Lung (tissue), 12 donors: ENCODE results near the gene USP28. TPM values are rescaled to one million over a fixed set of nuclear protein-coding genes. Genes with fewer than 3 reads are reported as not detected.
A peak's percentile ranks its signal among the peaks of the same experiment; 100 is the strongest.

Experiments
- ATAC-seq: fragments of 200-7000 bp; cut with Tn5 transposase; one replicate; pipeline ENCODE4 v1.9.1; 2020; ENCODE audit warnings: moderate number of reproducible peaks; ENCODE audit not compliant: insufficient read depth, low FRiP score
- DNase-seq, 3 donors: peaks; one replicate each; pipeline ENCODE4 v3.0.0-alpha.2; 2013 to 2017
- H3K27ac ChIP-seq, 2 donors: one replicate each; pipeline ENCODE4 v1.5.1; 2013; ENCODE audit warnings: mild to moderate bottlenecking in 2 of 2, moderate library complexity in 2 of 2, control low read depth in 1 of 2, inconsistent platforms in 1 of 2, low read depth in 1 of 2, low read length in 1 of 2
- H3K27me3 ChIP-seq, 3 donors: one replicate each; pipeline ENCODE4 v1.5.1; 2013; ENCODE audit warnings: low read length in 2 of 3; ENCODE audit not compliant: control insufficient read depth in 3 of 3, insufficient read depth in 3 of 3
- H3K36me3 ChIP-seq, 4 donors: one replicate each; pipeline ENCODE4 v1.5.1; 2013; ENCODE audit warnings: low read length in 4 of 4, mild to moderate bottlenecking in 1 of 4, moderate library complexity in 1 of 4; ENCODE audit not compliant: control insufficient read depth in 4 of 4, insufficient read depth in 4 of 4
- H3K4me1 ChIP-seq, 5 donors: one replicate each; pipeline ENCODE4 v1.5.1; 2013; ENCODE audit warnings: low read length in 5 of 5, mild to moderate bottlenecking in 2 of 5, moderate library complexity in 1 of 5; ENCODE audit not compliant: control insufficient read depth in 5 of 5, insufficient read depth in 5 of 5
- H3K4me3 ChIP-seq: one replicate; pipeline ENCODE4 v1.5.1; 2013; ENCODE audit warnings: mild to moderate bottlenecking, control low read depth, moderate library complexity
- H3K9ac ChIP-seq, 2 donors: one replicate each; pipeline ENCODE4 v1.5.1; 2013; ENCODE audit warnings: low read length in 2 of 2, control low read depth in 1 of 2; ENCODE audit not compliant: insufficient read depth in 1 of 2
- H3K9me3 ChIP-seq, 4 donors: one replicate each; pipeline ENCODE4 v1.5.1; 2013; ENCODE audit warnings: low read length in 3 of 4, mild to moderate bottlenecking in 1 of 4, moderate library complexity in 1 of 4; ENCODE audit not compliant: control insufficient read depth in 4 of 4, insufficient read depth in 3 of 4
- CTCF ChIP-seq: IDR thresholded peaks from 2 replicates; pipeline ENCODE4 v1.5.1; 2012; ENCODE audit warnings: mild to moderate bottlenecking; ENCODE audit errors: control extremely low read depth, extremely low read depth
- WGBS, 2 donors: extraction: QIAGEN DNeasy Blood & Tissue Kit; methylation state at CpG; one replicate each; pipeline ENCODE4 v1.1.7; 2013; 5-methylcytosine and 5-hydroxymethylcytosine counted together
- polyA plus RNA-seq, 2 donors: library from polyadenylated mRNA; stranded (reverse); fragments of 200-250 nt; gene quantifications; one replicate each; pipeline ENCODE4 v1.2.1, GENCODE V29; 2013
- total RNA-seq, 2 donors: library from RNA; depleted of rRNA in 1 of 2; stranded (reverse); fragments of >200 nt in 1 of 2; gene quantifications; one replicate each; pipeline ENCODE4 v1.2.1, GENCODE V29; 2014 to 2021
- donor health status: control.
- donor health status: control.
- donor health status: Bipolar disorder and iron deficiency.
- donor health status: healthy.
- donor health status: DM: yes; HTN: yes; CAD: no.

Gene USP28
- total and polyA plus RNA-seq, 4 donors: 3.5 to 45.3 (median 14.2) TPM

- no peak for TF ChIP-seq CTCF
- H3K36me3 ChIP-seq: no peaks in the 10 kb centered on the region
- DNase-seq: no peak
- H3K27ac ChIP-seq: no peak overlapping the region
- 71 to 80% methylated on average over 8 of the region's 8 CpGs for WGBS, 2 donors
- no peak overlapping the region for H3K4me3 ChIP-seq
- no peak overlapping the region for H3K9ac ChIP-seq
- peaks cover 0 to 8% (median 0%) of the 10 kb centered on the region in 3 donors for H3K27me3 ChIP-seq
- no peak for ATAC-seq
- no peaks in the 10 kb centered on the region for H3K9me3 ChIP-seq
- no peaks in the 10 kb centered on the region for H3K4me1 ChIP-seq
Measured at GRCh38 chr11:113907681-113908080, 32.3 kb upstream of the USP28 start.

GRCh38 chr11:113907152-113907551, 31.8 kb upstream of the USP28 start:
- Histone ChIP-seq H3K9me3 (no peaks in the 10 kb centered on the region), H3K36me3 (no peaks in the 10 kb centered on the region), H3K27ac (no peak overlapping the region), H3K4me3 (no peak overlapping the region), H3K27me3 (peaks cover 0 to 8% (median 0%) of the 10 kb centered on the region in 3 donors), H3K9ac (no peak overlapping the region), H3K4me1 (no peaks in the 10 kb centered on the region)
- no peak for DNase-seq
- 59 to 60% methylated on average over 1 of the region's 1 CpG for WGBS, 2 donors
- no peak for ATAC-seq
- no peak for TF ChIP-seq CTCF

GRCh38 chr11:113906516-113906915, 31.1 kb upstream of the USP28 start:
- no peak for TF ChIP-seq CTCF
- Histone ChIP-seq H3K27ac (no peak overlapping the region), H3K4me1 (no peaks in the 10 kb centered on the region), H3K36me3 (no peaks in the 10 kb centered on the region), H3K9ac (no peak overlapping the region), H3K27me3 (peaks cover 0 to 8% (median 0%) of the 10 kb centered on the region in 3 donors), H3K9me3 (no peaks in the 10 kb centered on the region), H3K4me3 (no peak overlapping the region)
- 61 to 65% methylated on average over 2 of the region's 2 CpGs for WGBS, 2 donors
- DNase-seq (no peak), ATAC-seq (no peak)

GRCh38 chr11:113906038-113906437, 30.7 kb upstream of the USP28 start:
- Histone ChIP-seq H3K27ac (no peak overlapping the region), H3K27me3 (peaks cover 0 to 8% (median 0%) of the 10 kb centered on the region in 3 donors), H3K9ac (no peak overlapping the region), H3K36me3 (no peaks in the 10 kb centered on the region), H3K4me3 (no peak overlapping the region), H3K9me3 (no peaks in the 10 kb centered on the region), H3K4me1 (no peaks in the 10 kb centered on the region)
- no peak for ATAC-seq
- 53 to 63% methylated on average over 4 of the region's 4 CpGs for WGBS, 2 donors
- no peak for TF ChIP-seq CTCF
- peak in 1 of 3 donors; percentile 30 for DNase-seq
